ENCODE measurements around the gene ABHD11.

The ABHD11 gene

DNA sequence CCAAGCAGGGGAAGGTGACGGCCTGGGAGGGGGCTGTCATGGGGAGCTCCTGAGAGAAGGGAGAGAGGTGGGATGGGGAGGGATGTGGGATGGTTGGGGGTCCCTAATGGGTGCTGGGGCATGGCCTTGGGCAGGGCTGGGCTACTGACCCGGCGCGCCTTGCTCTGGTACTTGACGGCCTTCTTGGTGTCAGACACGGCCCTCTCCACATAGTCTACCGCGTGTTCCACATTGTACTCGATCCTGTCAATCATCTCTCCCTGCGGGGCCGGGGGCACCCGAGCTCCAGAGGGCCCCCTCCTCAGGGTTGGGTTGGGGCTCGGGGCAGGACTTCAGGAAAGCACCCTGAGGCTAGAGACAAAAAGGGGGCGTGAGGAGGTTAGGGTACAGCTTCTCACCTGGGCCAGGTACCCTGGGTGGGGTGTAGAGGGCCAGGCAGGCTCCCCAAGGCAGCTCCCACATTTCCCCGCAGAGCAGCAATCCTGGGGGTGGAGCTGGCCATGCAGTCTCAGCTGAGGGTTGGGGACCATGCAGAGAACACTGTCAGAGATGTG lies 37.9 kb downstream of the ABHD11 start:
- no peak for DNase-seq

DNA sequence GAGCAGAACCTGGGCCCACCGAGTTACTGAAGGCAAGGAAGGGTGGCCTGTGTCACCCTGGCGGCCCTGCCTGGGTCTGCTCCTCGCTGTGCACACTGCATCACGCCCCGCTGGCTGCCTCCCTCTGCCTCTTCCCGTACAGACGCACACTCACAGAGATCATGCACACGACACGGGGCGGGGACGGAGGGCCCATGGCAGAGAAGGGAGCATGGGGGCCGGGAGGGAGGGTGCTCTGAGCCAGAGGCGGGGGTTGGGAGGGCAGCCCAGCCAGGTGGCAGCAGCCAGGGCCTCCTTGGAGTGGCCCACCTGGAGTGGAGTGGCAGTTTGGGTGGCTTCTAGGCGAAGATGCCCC lies 38.6 kb downstream of the ABHD11 start:
- peak; percentile 26 for DNase-seq

- DNase-seq: no peak
Measured at GRCh38 chr7:73699370-73700068, 39.1 kb downstream of the ABHD11 start.

GRCh38 chr7:73698410-73698809 lies 40.2 kb downstream of the ABHD11 start:
- no peak for DNase-seq

DNA sequence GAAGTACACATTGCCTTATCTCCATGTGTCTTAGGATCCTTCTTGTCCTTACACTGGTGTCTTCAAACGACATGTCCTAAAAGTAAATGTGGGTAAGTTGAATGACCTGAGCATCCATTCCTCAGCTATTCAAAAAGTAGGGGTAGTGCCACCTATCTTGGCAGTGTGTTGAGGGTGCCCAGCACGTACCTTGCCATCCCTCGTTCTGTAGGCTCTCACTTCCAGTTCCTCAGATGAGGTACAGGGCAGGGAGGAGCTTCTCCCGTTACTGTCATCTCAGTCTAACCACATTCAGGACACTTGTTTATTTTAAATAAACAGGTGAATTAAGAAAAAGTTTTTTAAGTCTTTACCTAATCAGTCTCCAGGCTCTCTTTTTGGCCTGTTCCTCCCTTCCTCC lies 42.2 kb downstream of the ABHD11 start:
- no peak for DNase-seq

DNA sequence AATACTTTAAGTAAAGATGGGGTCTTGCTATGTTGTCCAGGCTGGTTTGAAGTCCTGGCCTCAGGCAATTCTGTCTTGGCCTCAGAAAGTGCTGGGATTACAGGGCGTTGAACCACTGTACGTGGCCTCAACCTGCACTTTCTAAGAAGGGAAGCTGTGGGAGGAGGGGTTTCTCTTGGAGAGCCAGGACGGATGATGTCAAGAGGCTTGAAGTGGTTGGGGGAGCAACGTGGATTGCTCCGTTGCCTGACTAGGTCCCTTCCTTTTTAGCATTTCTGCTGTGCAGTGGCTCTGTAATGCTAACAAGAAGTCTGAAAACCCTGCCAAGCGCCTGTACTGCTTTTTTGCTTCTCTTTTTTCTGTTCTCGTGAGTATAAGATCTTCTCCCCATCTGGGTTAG lies 48.0 kb downstream of the ABHD11 start:
- no peak for DNase-seq

GRCh38 chr7:73688288-73688687 lies 50.3 kb downstream of the ABHD11 start:
- no peak for DNase-seq
